Measurements from ENCODE around the gene PLXNA1.

Gene PLXNA1

GRCh38 chr3:126990890-126991289, 8.0 kb downstream of the PLXNA1 start:
- no peak overlapping the region for H3K4me3 Mint-ChIP-seq
- H3K9me3 Mint-ChIP-seq, result no peaks in the 10 kb centered on the region
- intact Hi-C loops (cut with micrococcal nuclease), result no loop called here
- peaks cover 10% of the 10 kb centered on the region for H3K27me3 Mint-ChIP-seq
- H3K4me1 Mint-ChIP-seq (ENCODE audit: low read depth), result peaks cover 16% of the 10 kb centered on the region
- H3K36me3 Mint-ChIP-seq (ENCODE audit: low read depth), result peaks cover 65% of the 10 kb centered on the region
- H3K27ac Mint-ChIP-seq, result no peak overlapping the region

GRCh38 chr3:126991366-126992200, 8.7 kb downstream of the PLXNA1 start:
- H3K27ac Mint-ChIP-seq, result no peak overlapping the region
- intact Hi-C loops (cut with micrococcal nuclease), result no loop called here
- no peak overlapping the region for H3K4me3 Mint-ChIP-seq

GRCh38 chr3:126992216-126992615, 9.3 kb downstream of the PLXNA1 start:
- H3K4me1 Mint-ChIP-seq (ENCODE audit: low read depth), result peaks cover 8% of the 10 kb centered on the region
- intact Hi-C loops (cut with micrococcal nuclease), result no loop called here
- no peak overlapping the region for H3K27ac Mint-ChIP-seq
- H3K4me3 Mint-ChIP-seq, result no peak overlapping the region
- H3K27me3 Mint-ChIP-seq, result peaks cover 3% of the 10 kb centered on the region
- no peaks in the 10 kb centered on the region for H3K9me3 Mint-ChIP-seq
- peaks cover 66% of the 10 kb centered on the region for H3K36me3 Mint-ChIP-seq (ENCODE audit: low read depth)

More at GRCh38 chr3:126991366-126992200, 8.7 kb downstream of the PLXNA1 start:
- Mint-ChIP-seq H3K27me3 (peaks cover 6% of the 10 kb centered on the region), H3K9me3 (no peaks in the 10 kb centered on the region), H3K36me3 (ENCODE audit: low read depth) (peaks cover 65% of the 10 kb centered on the region), H3K4me1 (ENCODE audit: low read depth) (peaks cover 12% of the 10 kb centered on the region)

GRCh38 chr3:126992776-126993175, 9.9 kb downstream of the PLXNA1 start:
- intact Hi-C loops (cut with micrococcal nuclease), result no loop called here
- H3K4me1 Mint-ChIP-seq (ENCODE audit: low read depth), result peaks cover 7% of the 10 kb centered on the region
- no peak overlapping the region for H3K4me3 Mint-ChIP-seq
- H3K27ac Mint-ChIP-seq, result no peak overlapping the region
- H3K27me3 Mint-ChIP-seq, result no peaks in the 10 kb centered on the region
- no peaks in the 10 kb centered on the region for H3K9me3 Mint-ChIP-seq
- H3K36me3 Mint-ChIP-seq (ENCODE audit: low read depth), result peaks cover 72% of the 10 kb centered on the region

DNA sequence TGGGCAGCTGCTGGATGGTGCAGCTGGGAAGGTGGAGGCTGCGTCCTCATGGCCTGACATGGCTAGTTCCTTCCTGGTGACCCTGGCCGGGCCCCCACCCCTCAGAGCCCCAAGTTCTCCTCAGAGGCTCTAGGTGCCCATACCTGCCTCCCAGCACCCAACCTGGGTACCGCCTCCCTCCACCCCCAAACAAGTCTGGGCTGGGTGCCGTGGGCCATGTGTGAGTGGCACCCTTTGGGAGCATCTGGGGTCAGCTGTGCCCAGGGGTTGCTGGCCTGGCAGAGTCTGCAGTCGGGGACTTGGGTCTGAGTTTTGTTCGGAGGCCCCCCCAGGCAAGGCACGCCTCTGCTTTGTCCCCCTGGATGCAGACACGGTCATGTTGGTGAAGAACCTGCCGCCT, 10.5 kb downstream of the PLXNA1 start:
- Mint-ChIP-seq H3K4me1 (ENCODE audit: low read depth) (peaks cover 13% of the 10 kb centered on the region), H3K27me3 (no peaks in the 10 kb centered on the region), H3K4me3 (no peak overlapping the region), H3K9me3 (no peaks in the 10 kb centered on the region), H3K36me3 (ENCODE audit: low read depth) (peaks cover 75% of the 10 kb centered on the region), H3K27ac (no peak overlapping the region)
- intact Hi-C loops (cut with micrococcal nuclease), result no loop called here

GRCh38 chr3:126994661-126995245, 11.8 kb downstream of the PLXNA1 start:
- Mint-ChIP-seq H3K4me3 (no peak overlapping the region), H3K27me3 (no peaks in the 10 kb centered on the region), H3K36me3 (ENCODE audit: low read depth) (peaks cover 62% of the 10 kb centered on the region), H3K27ac (no peak overlapping the region), H3K9me3 (no peaks in the 10 kb centered on the region), H3K4me1 (ENCODE audit: low read depth) (peaks cover 16% of the 10 kb centered on the region)
- intact Hi-C loops (cut with micrococcal nuclease), result no loop called here

GRCh38 chr3:126995254-126995780, 12.4 kb downstream of the PLXNA1 start:
- peaks cover 58% of the 10 kb centered on the region for H3K36me3 Mint-ChIP-seq (ENCODE audit: low read depth)
- H3K4me1 Mint-ChIP-seq (ENCODE audit: low read depth), result peaks cover 16% of the 10 kb centered on the region
- intact Hi-C loops (cut with micrococcal nuclease), result no loop called here
- no peak overlapping the region for H3K4me3 Mint-ChIP-seq
- no peak overlapping the region for H3K27ac Mint-ChIP-seq
- H3K27me3 Mint-ChIP-seq, result no peaks in the 10 kb centered on the region
- no peaks in the 10 kb centered on the region for H3K9me3 Mint-ChIP-seq

- Mint-ChIP-seq H3K9me3 (no peaks in the 10 kb centered on the region), H3K4me3 (no peak overlapping the region), H3K27me3 (no peaks in the 10 kb centered on the region), H3K4me1 (ENCODE audit: low read depth) (peaks cover 16% of the 10 kb centered on the region), H3K27ac (no peak overlapping the region), H3K36me3 (ENCODE audit: low read depth) (peaks cover 58% of the 10 kb centered on the region)
- intact Hi-C loops (cut with micrococcal nuclease), result no loop called here
Measured at GRCh38 chr3:126995926-126996512, 13.1 kb downstream of the PLXNA1 start.

GRCh38 chr3:126996905-126997304, 14.0 kb downstream of the PLXNA1 start:
- H3K27ac Mint-ChIP-seq, result no peak overlapping the region
- intact Hi-C loops (cut with micrococcal nuclease), result no loop called here
- H3K9me3 Mint-ChIP-seq, result no peaks in the 10 kb centered on the region
- H3K27me3 Mint-ChIP-seq, result no peaks in the 10 kb centered on the region
- H3K36me3 Mint-ChIP-seq (ENCODE audit: low read depth), result peaks cover 54% of the 10 kb centered on the region
- no peak overlapping the region for H3K4me3 Mint-ChIP-seq
- H3K4me1 Mint-ChIP-seq (ENCODE audit: low read depth), result peaks cover 15% of the 10 kb centered on the region

GRCh38 chr3:126997455-126998038, 14.6 kb downstream of the PLXNA1 start:
- Mint-ChIP-seq H3K4me3 (no peak overlapping the region), H3K27me3 (no peaks in the 10 kb centered on the region), H3K36me3 (ENCODE audit: low read depth) (peaks cover 58% of the 10 kb centered on the region), H3K9me3 (no peaks in the 10 kb centered on the region), H3K27ac (no peak overlapping the region), H3K4me1 (ENCODE audit: low read depth) (peaks cover 12% of the 10 kb centered on the region)
- intact Hi-C loops (cut with micrococcal nuclease), result no loop called here

DNA sequence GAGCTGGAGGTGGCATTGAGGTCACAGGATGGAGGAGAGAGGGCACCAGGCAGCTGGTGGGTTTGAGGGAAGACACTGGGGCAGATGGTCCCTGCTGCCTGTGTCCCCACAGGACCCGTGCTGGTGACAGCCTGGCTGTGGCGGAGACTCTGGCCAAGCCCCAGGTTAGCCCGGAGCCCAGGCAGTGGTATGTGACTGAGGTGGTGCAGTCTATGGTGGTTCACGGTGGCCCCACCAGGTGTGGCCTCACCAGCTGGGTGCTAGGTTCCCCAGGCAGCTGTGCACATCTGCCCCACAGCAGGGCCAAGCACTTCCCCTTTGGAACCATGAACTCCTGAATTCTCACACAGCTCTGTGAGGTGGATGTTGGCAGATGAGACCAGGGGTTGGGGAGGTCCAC, 15.4 kb downstream of the PLXNA1 start:
- H3K27me3 Mint-ChIP-seq, result no peaks in the 10 kb centered on the region
- H3K36me3 Mint-ChIP-seq (ENCODE audit: low read depth), result peaks cover 54% of the 10 kb centered on the region
- peaks cover 12% of the 10 kb centered on the region for H3K4me1 Mint-ChIP-seq (ENCODE audit: low read depth)
- intact Hi-C loops (cut with micrococcal nuclease), result no loop called here
- H3K4me3 Mint-ChIP-seq, result no peak overlapping the region
- H3K27ac Mint-ChIP-seq, result no peak overlapping the region
- no peaks in the 10 kb centered on the region for H3K9me3 Mint-ChIP-seq

GRCh38 chr3:126998728-126999127, 15.8 kb downstream of the PLXNA1 start:
- no peak overlapping the region for H3K4me3 Mint-ChIP-seq
- H3K36me3 Mint-ChIP-seq (ENCODE audit: low read depth), result peaks cover 50% of the 10 kb centered on the region
- no peaks in the 10 kb centered on the region for H3K9me3 Mint-ChIP-seq
- peaks cover 12% of the 10 kb centered on the region for H3K4me1 Mint-ChIP-seq (ENCODE audit: low read depth)
- intact Hi-C loops (cut with micrococcal nuclease), result no loop called here
- no peak overlapping the region for H3K27ac Mint-ChIP-seq
- H3K27me3 Mint-ChIP-seq, result no peaks in the 10 kb centered on the region

GRCh38 chr3:126999383-126999782, 16.5 kb downstream of the PLXNA1 start:
- no peaks in the 10 kb centered on the region for H3K9me3 Mint-ChIP-seq
- H3K27me3 Mint-ChIP-seq, result no peaks in the 10 kb centered on the region
- H3K27ac Mint-ChIP-seq, result no peak overlapping the region
- H3K4me3 Mint-ChIP-seq, result no peak overlapping the region
- peaks cover 12% of the 10 kb centered on the region for H3K4me1 Mint-ChIP-seq (ENCODE audit: low read depth)
- intact Hi-C loops (cut with micrococcal nuclease), result no loop called here
- H3K36me3 Mint-ChIP-seq (ENCODE audit: low read depth), result peaks cover 44% of the 10 kb centered on the region

- H3K9me3 Mint-ChIP-seq, result no peaks in the 10 kb centered on the region
- intact Hi-C loops (cut with micrococcal nuclease), result no loop called here
- no peak overlapping the region for H3K4me3 Mint-ChIP-seq
- peaks cover 12% of the 10 kb centered on the region for H3K4me1 Mint-ChIP-seq (ENCODE audit: low read depth)
- no peak overlapping the region for H3K27ac Mint-ChIP-seq
- H3K27me3 Mint-ChIP-seq, result no peaks in the 10 kb centered on the region
- peaks cover 36% of the 10 kb centered on the region for H3K36me3 Mint-ChIP-seq (ENCODE audit: low read depth)
Measured at GRCh38 chr3:127000119-127000518, 17.2 kb downstream of the PLXNA1 start.

Data from dendritic cell treated with granulocyte-macrophage colony-stimulating factor and Interleukin-4, amounts not matched to agents 40 ng/mL and 50 ng/mL, for 4 days (primary cell).